Left lung (tissue), 10 donors: ENCODE measurements around the gene PLBD1. TPM values are rescaled to one million over a fixed set of nuclear protein-coding genes. Genes with fewer than 3 reads are reported as not detected.

Source experiments
- ATAC-seq: fragments of 200-7000 bp; cut with Tn5 transposase; one replicate; pipeline ENCODE4 v1.9.1; 2020; ENCODE audit warnings: moderate library complexity
- DNase-seq, 4 donors: peaks; one replicate each; pipeline ENCODE4 v3.0.0-alpha.2; 2013 to 2020
- H3K27ac ChIP-seq, 2 donors: fragments of 200-600 bp; sonication (generic) in 1 of 2; one replicate each; pipeline versions ENCODE4 v1.5.0 to v1.8.0; 2020 to 2021
- H3K27me3 ChIP-seq, 2 donors: fragments of 200-600 bp; sonication (generic) in 1 of 2; one replicate each; pipeline versions ENCODE4 v1.5.0 to v1.8.0; 2020 to 2021
- H3K36me3 ChIP-seq, 2 donors: fragments of 200-600 bp; sonication (generic) in 1 of 2; one replicate each; pipeline versions ENCODE4 v1.5.0 to v1.8.0; 2020 to 2021
- H3K4me1 ChIP-seq, 2 donors: fragments of 200-600 bp; one replicate each; pipeline ENCODE4 v1.8.0; 2021
- H3K4me3 ChIP-seq, 2 donors: fragments of 200-600 bp; sonication (generic) in 1 of 2; one replicate each; pipeline versions ENCODE4 v1.5.0 to v1.8.0; 2020 to 2021; ENCODE audit warnings: mild to moderate bottlenecking in 1 of 2
- H3K9me3 ChIP-seq, 2 donors: fragments of 200-600 bp; sonication (generic) in 1 of 2; one replicate each; pipeline versions ENCODE4 v1.5.0 to v1.8.0; 2020 to 2021
- intact Hi-C, 2 donors: fragments of 100-400 bp; cut with DNase I; formaldehyde crosslinking; loops; one replicate each; pipeline versions ENCODE4 v1.11.2 to v1.14.2; 2022
- polyA plus RNA-seq, 6 donors: library from polyadenylated mRNA; unstranded; fragments of 120-200 nt; gene quantifications; one replicate each; pipeline ENCODE4 v1.2.1, GENCODE V29; 2013; ENCODE audit not compliant: insufficient read length in 6 of 6
- total RNA-seq, 2 donors: library from RNA; stranded (reverse); fragmentation: NEBNext Ultra II Directional; extraction: Animal tissue kit (Norgen Biotek cat#: 25700); gene quantifications; one replicate each; pipeline ENCODE4 v1.2.1, GENCODE V29; 2021
- TF ChIP-seq, protein P1 (sequence below), 2 donors: fragments of 200-600 bp; sonication (generic) in 1 of 2; IDR thresholded peaks; one replicate each; pipeline versions ENCODE4 v1.5.0 to v1.8.0; 2021; ENCODE audit warnings: antibody characterized with exemption in 2 of 2
- donor health status: DM: no; HTN: yes; CAD: no.
- donor health status: DM: no; HTN: no; CAD: no.

The PLBD1 gene
- total and polyA plus RNA-seq, 8 donors = 26.3 to 44.8 (median 30.5) TPM

DNA sequence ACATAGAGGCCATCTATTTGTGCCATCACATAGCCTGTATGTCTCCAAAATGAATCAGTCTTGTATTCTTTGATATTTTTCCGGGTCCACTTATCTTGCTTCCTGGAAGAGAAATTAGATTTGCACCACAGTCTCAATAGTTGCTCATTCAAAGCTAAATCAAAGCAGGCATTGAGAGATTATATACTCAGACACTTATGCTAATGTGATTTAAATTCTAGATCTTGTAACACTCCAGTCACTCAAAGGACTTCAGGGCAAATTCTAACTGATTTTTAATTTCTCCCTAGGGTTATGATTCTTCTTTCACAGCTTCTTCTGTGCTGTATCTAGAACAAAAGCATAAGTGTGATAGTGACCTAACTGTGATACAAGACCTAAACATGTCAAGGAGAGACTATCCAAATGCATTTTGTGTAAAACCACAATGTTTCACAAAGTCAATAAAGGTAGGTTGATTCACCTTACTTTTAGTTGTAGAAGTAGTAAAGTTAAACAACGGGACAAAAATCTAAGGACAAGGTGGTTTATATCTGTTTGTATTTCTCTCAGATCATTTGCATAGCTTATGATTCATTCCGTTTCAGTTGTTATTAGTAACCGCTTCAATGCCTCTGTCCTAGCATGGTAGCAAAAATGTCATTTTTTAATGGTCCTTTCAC lies 26.8 kb downstream of the PLBD1 start:
- peaks cover 0 to 37% of the 10 kb centered on the region in 2 donors for H3K36me3 ChIP-seq
- H3K4me3 ChIP-seq = no peak overlapping the region
- TF ChIP-seq, protein P1, sequence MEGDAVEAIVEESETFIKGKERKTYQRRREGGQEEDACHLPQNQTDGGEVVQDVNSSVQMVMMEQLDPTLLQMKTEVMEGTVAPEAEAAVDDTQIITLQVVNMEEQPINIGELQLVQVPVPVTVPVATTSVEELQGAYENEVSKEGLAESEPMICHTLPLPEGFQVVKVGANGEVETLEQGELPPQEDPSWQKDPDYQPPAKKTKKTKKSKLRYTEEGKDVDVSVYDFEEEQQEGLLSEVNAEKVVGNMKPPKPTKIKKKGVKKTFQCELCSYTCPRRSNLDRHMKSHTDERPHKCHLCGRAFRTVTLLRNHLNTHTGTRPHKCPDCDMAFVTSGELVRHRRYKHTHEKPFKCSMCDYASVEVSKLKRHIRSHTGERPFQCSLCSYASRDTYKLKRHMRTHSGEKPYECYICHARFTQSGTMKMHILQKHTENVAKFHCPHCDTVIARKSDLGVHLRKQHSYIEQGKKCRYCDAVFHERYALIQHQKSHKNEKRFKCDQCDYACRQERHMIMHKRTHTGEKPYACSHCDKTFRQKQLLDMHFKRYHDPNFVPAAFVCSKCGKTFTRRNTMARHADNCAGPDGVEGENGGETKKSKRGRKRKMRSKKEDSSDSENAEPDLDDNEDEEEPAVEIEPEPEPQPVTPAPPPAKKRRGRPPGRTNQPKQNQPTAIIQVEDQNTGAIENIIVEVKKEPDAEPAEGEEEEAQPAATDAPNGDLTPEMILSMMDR (IDR thresholded peaks at IDR 0.05) = no peak
- intact Hi-C loops = no loop called here
- H3K27me3 ChIP-seq = no peaks in the 10 kb centered on the region
- DNase-seq (no peak), ATAC-seq (no peak)
- no peak overlapping the region for H3K27ac ChIP-seq
- no peaks in the 10 kb centered on the region for H3K9me3 ChIP-seq
- no peaks in the 10 kb centered on the region for H3K4me1 ChIP-seq

DNA sequence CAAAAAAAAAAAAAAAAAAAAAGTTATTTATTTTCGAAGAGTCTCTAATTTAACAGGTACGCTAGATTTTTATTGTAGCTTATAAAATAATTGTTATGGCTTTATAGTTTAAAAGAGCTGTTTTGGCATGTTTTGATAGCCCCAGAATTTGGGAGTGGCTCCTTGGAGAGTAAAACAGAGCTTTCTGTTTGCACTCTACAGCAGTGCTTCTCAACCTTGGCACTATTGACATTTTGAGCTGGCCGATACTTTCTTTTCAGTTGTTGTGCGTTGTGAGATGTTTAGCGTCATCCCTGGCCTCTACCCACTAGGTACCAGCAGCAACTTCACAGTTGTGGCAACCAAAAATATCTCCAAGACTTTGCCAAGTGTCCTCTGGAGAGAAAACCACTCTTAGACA lies 30.6 kb downstream of the PLBD1 start:
- intact Hi-C loops = no loop called here

GRCh38 chr12:14532152-14532551 lies 35.5 kb downstream of the PLBD1 start:
- TF ChIP-seq, protein P1 (IDR thresholded peaks at IDR 0.05) = no peak
- H3K27me3 ChIP-seq = no peaks in the 10 kb centered on the region
- H3K4me1 ChIP-seq = no peaks in the 10 kb centered on the region
- no peak overlapping the region for H3K27ac ChIP-seq
- ATAC-seq (no peak), DNase-seq (no peak)
- no peaks in the 10 kb centered on the region for H3K9me3 ChIP-seq
- peaks cover 0 to 56% of the 10 kb centered on the region in 2 donors for H3K36me3 ChIP-seq
- no peak overlapping the region for H3K4me3 ChIP-seq
- intact Hi-C loops = no loop called here

More for the DNA sequence above, 30.6 kb downstream of the PLBD1 start:
- peaks cover 0 to 74% of the 10 kb centered on the region in 2 donors for H3K36me3 ChIP-seq
- no peaks in the 10 kb centered on the region for H3K9me3 ChIP-seq
- ATAC-seq (peak; percentile 16), DNase-seq (no peak)
- H3K27ac ChIP-seq = no peak overlapping the region
- H3K4me3 ChIP-seq = no peak overlapping the region
- no peaks in the 10 kb centered on the region for H3K27me3 ChIP-seq
- TF ChIP-seq, protein P1 (IDR thresholded peaks at IDR 0.05) = no peak
- no peaks in the 10 kb centered on the region for H3K4me1 ChIP-seq

GRCh38 chr12:14525964-14526363 lies 41.7 kb downstream of the PLBD1 start:
- H3K27me3 ChIP-seq = no peaks in the 10 kb centered on the region
- H3K36me3 ChIP-seq = peaks cover 0 to 7% of the 10 kb centered on the region in 2 donors
- ATAC-seq (no peak), DNase-seq (no peak)
- TF ChIP-seq, protein P1 (IDR thresholded peaks at IDR 0.05) = no peak
- H3K9me3 ChIP-seq = peaks cover 4 to 40% of the 10 kb centered on the region in 2 donors
- intact Hi-C loops = no loop called here
- H3K27ac ChIP-seq = no peak overlapping the region
- H3K4me3 ChIP-seq = no peak overlapping the region
- H3K4me1 ChIP-seq = no peaks in the 10 kb centered on the region

GRCh38 chr12:14521822-14522221 lies 45.9 kb downstream of the PLBD1 start:
- TF ChIP-seq, protein P1 (IDR thresholded peaks at IDR 0.05) = no peak
- H3K36me3 ChIP-seq = peaks cover 0 to 19% of the 10 kb centered on the region in 2 donors
- ATAC-seq = no peak
- no peak for DNase-seq
- H3K27ac ChIP-seq = no peak overlapping the region
- no peaks in the 10 kb centered on the region for H3K27me3 ChIP-seq
- no peaks in the 10 kb centered on the region for H3K4me1 ChIP-seq
- peaks cover 4 to 40% of the 10 kb centered on the region in 2 donors for H3K9me3 ChIP-seq
- intact Hi-C loops = no loop called here
- no peak overlapping the region for H3K4me3 ChIP-seq
